GM19240 (cell line): Measurements from ENCODE around the gene DSCAML1.

Experiments used
- DNase-seq: peaks from one replicate; pipeline ENCODE4 v3.0.0; 2011; ENCODE audit warnings: low spot score; ENCODE audit not compliant: insufficient read length

Gene DSCAML1

GRCh38 chr11:117832511-117832910 is 35.5 kb upstream of the DSCAML1 start:
- DNase-seq: no peak

- DNase-seq: no peak
These were observed 34.8 kb upstream of the DSCAML1 start for GRCh38 chr11:117831661-117832415.

- DNase-seq: no peak
These were observed 33.8 kb upstream of the DSCAML1 start for GRCh38 chr11:117830674-117831351.

- no peak for DNase-seq
These were observed 33.1 kb upstream of the DSCAML1 start for GRCh38 chr11:117830072-117830471.

GRCh38 chr11:117829369-117829725 is 32.3 kb upstream of the DSCAML1 start:
- DNase-seq: no peak

- DNase-seq: no peak
These were observed 31.8 kb upstream of the DSCAML1 start for GRCh38 chr11:117828611-117829368.

GRCh38 chr11:117827521-117828511 is 30.8 kb upstream of the DSCAML1 start:
- DNase-seq: no peak

GRCh38 chr11:117826832-117827231 is 29.8 kb upstream of the DSCAML1 start:
- DNase-seq: no peak

GRCh38 chr11:117826190-117826570 is 29.2 kb upstream of the DSCAML1 start:
- DNase-seq: no peak

GRCh38 chr11:117825538-117826189 is 28.6 kb upstream of the DSCAML1 start:
- no peak for DNase-seq

GRCh38 chr11:117824571-117825537 is 27.8 kb upstream of the DSCAML1 start, which contains the start of gene FXYD2:
Gene FXYD2, minus strand, starts transcription at chr11:117824744. Its CDS starts 66 bp downstream, at chr11:117824678.
- no peak for DNase-seq

- DNase-seq: no peak
These were observed 27.0 kb upstream of the DSCAML1 start for GRCh38 chr11:117823946-117824420.

- no peak for DNase-seq
These were observed 26.4 kb upstream of the DSCAML1 start for GRCh38 chr11:117823294-117823945.

- no peak for DNase-seq
These were observed 25.3 kb upstream of the DSCAML1 start for GRCh38 chr11:117822074-117823033.

GRCh38 chr11:117821431-117821830 is 24.4 kb upstream of the DSCAML1 start:
- DNase-seq: no peak

- no peak for DNase-seq
These were observed 23.5 kb upstream of the DSCAML1 start for GRCh38 chr11:117820516-117820915.

GRCh38 chr11:117820071-117820470 is 23.1 kb upstream of the DSCAML1 start:
- DNase-seq: no peak
